SH-SY5Y (cell line): ENCODE results near the gene GABRR2.

ENCODE experiments used
- GATA2 ChIP-seq: IDR thresholded peaks from 2 replicates; pipeline ENCODE4 v1.6.1; 2011; ENCODE audit warnings: mild to moderate bottlenecking, low read depth, low read length
- GATA3 ChIP-seq: IDR thresholded peaks from 2 replicates; pipeline ENCODE4 v1.6.1; 2011; ENCODE audit warnings: low read depth, mild to moderate bottlenecking, low read length, moderate library complexity

GRCh38 chr6:89291256-89291819 lies 23.8 kb downstream of the GABRR2 start:
- TF ChIP-seq GATA2 (no peak), GATA3 (no peak)
